OCI-M1 (cell line): ENCODE measurements around the gene RDH16.
"Not testable (repeated sequence)": the region's sequence is repeated elsewhere in the genome, so short reads cannot be mapped to it uniquely, and the experiment has no call there.

Experiments used
- DNase-seq: peaks from one replicate; lab custom pipeline; 2025; lab: John Stamatoyannopoulos, UW

Gene RDH16

DNA sequence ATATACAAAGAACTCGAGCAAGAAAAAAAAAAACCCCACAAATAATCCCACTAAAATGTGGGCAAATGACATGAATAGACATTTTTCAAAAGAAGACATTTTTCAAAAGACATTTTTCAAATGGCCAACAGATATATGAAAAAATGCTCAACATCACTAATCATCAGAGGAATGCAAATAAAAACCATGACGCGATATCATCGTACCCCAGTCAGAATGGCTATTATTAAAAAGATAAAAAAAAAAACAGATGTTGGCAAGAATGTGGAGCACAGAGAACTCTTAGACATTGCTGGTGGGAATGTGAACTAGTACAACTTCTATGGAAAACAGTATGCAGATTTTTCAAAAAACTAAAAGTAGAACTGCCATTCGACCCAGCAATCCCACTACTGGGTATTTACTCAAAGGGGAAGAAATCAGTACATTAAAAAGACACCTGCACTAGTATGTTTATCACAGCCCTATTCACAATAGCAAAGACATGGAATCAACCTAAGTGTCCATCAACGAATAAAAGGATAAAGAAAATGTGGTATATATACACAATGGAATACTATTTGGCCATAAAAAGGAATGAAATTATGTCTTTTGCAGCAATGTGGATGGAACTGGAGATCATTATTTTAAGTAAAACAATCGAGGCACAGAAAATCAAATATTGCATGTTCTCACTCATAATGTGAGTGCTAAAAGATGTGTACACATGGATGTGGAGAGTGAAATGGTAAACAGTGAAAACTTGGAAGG is 32.6 kb upstream of the RDH16 start:
- no peak for DNase-seq

DNA sequence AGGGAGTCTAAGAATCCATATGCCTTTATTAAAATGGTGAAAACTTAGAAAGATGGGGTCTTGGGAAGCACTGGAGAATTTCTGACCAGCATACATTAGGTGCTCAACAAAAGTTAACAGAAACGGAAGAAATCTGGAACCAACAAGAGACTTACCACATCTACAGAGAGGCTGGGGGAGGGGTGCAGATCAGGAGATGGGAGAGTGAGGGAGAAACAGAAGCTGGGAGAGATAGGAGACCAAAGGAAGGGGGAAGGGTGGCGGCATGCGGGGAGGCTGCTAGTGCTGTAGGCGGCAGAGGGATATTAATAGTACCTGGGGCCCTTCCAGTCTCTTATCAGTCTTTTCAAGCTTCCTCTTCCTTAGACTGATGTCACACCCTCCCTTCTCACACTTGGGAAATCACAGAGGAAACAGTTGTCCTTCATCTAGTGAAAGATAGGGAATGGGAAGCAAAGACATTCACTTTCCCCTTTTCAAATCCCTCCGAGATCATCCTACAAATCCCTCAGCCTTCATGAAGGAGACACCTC is 30.9 kb upstream of the RDH16 start:
- DNase-seq = peak; percentile 98

DNA sequence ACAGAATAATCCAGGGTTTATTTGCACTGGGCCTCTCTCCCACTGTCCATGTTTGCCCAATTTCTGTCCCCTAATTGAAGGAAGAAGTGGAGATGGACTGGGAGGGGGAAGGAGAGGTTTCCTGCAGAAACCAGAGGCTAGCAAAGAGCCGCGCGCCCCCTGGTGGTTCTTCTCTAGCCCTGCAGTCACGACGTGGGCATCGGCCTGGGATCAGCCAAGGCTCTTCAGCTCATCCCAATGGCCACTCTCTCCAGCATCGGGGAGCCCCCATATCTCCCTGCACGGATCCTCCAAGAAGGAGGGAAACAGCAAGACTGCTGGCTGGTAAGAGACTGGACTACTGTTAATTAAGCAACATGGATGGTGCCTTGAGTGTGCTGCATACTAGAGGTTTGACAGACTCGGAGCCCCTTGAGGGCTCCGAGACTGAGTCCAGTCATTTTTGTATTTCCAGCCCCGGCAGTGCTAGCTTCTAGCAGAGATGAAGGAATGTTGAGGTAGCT is 30.2 kb upstream of the RDH16 start:
- DNase-seq = peak; percentile 89

DNA sequence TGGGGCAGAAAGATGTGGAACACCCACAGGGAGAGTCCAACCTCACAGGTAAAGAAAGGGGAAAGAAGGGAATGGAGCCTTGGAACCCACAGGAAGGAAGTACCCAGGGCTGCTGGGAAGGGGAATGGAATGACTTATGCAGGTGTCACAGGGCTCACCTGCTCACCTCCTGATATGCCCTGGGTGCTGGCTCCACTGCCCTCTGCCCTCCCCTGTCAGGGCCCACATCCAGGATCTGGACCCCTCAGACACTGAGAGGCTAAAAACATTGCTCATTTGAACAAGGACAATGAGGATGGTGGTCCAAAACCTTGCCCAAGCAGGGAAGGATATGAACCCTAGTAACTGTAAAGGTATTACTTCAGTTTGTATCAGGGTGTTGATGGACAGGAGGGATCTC is 29.6 kb upstream of the RDH16 start:
- no peak for DNase-seq

DNA sequence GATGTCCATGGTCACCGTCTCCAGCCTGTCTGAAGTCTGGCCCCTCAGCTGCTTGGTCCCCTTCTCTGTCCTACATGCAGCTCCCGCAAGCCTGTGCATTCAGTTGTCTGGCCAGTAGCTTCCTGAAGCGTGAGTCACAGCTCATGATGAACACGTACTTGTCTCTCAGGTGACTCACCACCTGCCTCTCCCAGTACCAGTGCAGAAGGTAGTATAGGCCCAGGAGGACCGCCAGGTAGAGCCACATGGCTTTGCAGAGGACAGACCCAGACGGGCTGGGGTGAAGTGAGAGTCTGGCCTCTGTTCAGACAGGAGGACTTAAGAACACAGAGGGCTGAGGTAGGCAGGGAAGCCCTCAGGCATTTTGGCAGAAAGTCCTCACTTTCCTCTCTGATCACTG is 28.3 kb upstream of the RDH16 start:
- DNase-seq = not testable (repeated sequence)

DNA sequence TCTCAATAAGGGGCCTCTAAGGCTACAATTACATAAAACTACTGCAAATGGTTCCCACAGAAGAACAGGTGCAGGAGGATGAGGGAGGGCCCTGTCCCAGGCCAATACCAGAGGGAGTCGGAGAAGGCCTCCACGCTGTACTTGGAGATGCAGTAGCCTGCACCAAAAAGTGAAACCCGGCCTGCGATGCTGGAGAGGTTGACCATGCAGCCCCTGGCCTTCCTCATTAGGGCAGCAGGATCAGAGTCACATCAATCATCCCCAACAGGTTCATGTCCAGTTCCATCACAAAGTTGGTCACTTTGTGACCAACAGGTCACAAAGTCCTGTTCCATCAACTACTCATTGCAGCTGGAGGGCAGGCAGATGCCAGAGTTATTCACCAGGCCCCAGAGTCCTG is 26.0 kb upstream of the RDH16 start:
- DNase-seq = no peak

DNA sequence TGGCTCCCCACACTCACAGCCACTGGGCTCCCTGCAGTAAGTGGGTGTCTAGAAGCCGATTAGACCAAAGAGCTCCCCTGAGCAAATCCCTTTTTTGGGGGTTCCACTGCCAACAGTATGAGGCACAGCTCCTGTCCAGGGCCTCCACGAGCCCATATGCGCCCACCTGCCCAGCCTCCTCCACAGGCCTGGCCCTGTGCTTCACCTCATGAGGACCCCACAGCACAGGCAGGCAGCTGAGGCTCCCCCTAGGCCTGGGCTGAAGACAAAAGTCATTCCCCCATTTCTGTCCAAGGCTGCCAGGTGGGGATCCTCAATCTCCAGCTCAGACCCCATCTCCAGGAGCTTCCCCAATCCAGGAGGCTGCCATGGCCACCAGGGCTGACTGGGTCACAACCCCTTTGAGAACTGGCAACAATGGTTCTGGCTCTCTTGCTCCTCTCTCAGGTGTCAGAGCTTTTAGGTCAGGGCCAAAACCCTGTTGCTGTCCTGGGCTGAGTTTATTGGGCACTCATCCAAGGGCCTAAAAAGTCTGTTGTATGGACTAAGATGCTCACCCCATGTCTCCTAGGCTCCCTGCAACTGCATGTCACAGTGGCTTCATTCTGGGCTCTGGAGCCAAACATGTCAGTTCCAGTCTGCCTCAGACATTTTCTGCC is 25.3 kb upstream of the RDH16 start:
- DNase-seq = not testable (repeated sequence)

DNA sequence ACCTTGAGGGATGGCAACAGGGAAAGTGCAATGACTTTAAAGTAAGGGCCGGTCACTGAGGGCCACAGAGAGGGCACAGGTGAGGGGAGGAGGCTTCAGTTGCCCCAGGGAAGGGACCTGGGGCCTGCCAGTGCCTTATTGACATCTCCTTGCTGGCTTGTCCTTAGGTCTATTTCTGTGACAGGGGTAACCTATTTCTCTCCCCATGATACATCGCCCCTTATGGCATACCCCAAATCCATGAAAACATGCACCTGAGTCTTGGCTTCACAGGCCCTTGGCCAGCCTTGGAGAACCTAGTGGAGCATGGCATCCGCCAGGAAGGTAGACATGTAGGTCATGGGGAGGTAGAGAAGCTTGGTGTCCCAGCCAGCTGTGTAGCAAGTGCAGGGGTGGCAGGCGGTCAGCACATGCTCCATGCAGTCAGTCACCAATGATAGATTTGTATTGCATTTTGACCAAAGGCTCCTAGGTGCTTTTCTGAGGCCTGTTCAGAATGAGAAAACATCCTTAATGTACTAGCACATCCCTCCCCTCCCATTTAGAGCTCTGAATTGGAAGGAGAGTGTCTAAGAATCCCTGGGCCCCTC is 23.6 kb upstream of the RDH16 start:
- DNase-seq = no peak

DNA sequence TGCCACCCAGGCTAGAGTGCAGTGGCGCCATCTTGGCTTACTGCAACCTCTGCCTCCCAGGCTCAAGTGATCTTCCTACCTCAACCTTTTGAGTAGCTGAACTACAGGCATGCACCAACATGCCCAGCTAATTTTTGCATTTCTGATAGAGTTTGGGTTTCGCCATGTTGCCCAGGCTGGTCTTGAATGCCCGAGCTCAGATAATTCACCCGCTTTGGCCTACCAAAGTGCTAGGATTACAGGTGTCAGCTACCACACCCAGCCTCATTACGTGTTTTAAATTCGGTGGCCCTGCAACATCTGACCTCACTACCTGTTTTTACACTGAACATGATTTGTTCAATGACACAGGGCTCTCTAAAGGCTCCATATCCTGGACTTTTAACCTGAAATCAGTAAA is 22.9 kb upstream of the RDH16 start:
- DNase-seq = no peak

DNA sequence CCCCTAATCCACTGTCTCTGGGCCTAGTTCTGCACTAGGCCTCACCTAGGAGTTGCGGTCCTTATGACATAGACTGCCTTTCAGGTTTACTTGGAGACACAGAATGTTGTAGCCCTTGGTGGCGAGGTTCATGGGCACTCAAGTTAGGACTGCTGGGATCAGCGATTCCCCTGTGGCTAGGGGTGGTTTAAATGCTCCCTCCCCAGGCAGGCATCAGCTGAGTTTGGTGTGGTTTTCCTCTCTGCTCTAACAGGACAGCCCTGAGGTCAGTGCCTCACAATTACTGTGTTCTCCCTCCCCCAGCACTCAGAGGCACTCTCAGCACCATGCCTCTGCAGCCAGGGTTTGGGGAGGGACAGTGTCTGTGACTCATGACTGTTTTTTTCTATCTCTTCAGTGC is 22.2 kb upstream of the RDH16 start:
- DNase-seq = no peak

DNA sequence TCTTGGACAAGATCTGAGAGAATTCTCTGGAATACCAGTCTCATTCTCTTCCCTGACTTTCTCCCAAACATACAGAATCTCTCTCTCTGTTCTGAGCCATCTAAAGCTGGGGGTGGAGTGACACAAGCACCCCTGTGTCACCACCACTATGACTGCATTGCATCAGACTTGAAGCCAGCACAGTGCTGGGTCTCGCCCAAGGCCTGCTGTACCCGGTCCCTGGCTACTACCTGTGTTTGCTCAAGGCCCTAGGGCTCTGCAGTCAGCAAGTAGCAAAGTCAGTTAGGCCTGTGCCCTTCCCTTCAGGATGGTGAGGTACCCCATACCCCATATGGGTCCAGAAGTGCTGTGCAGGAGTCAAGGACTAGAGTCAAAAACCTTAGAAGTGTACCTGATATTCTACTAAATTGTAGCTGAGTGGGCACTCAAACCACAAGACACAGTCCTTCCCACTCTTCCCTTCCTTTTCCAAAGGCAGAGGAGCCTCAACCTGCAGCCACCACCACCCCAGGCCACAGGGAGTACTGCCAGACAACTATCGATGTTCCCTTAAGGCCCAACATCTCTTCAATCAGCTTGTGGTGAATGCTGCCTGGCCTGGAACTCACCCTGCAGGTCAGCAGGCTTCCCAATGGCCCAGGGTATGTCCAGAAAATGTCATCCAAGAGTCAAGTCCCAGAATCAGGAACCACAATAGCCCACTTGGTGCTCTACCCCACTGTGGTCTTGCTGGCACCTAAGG is 21.2 kb upstream of the RDH16 start:
- DNase-seq = no peak

DNA sequence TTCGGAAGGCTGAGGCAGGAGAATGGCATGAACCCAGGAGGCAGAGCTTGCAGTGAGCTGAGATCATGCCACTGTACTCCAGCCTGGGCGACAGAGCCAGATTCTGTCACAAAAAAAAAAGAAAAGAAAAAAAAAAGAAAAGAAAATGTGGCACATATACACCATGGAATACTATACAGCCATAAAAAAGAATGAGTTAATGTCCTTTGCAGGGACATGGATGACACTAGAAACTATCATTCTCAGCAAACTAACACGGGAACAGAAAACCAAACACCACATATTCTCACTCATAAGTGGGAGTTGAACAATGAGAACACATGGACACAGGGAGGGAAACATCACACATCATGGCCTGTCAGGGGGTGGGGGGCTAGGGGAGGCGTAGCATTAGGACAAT is 20.0 kb upstream of the RDH16 start:
- not testable (repeated sequence) for DNase-seq

DNA sequence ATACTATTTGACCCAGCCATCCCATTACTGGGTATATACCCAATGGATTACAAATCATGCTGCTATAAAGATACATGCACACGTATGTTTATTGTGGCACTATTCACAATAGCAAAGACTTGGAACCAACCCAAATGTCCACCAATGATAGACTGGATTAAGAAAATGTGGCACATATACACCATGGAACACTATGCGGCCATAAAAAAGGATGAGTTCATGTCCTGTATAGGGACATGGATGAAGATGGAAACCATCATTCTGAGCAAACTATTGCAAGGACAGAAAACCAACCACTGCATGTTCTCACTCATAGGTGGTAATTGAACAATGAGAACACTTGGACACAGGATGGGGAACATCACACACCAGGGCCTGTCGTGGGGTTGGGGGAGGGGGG is 16.8 kb upstream of the RDH16 start:
- not testable (repeated sequence) for DNase-seq

DNA sequence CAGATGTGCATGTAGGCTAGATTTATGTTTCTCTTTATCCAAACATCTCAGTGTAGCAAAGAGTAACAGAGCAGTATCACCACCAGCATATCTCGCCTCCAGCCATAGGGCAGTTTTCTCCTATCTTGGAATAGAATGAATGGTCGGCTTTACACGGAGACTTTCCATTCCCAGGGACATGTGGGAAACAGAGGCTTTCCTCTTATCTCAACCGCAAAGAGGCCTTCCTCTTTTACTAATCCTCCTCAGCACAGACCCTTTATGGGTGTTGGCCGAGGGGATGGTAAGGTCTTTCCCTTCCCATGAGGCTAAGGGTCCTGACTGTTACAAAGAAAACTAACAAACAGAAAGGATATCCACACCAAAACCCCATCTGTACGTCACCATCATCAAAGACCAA is 11.5 kb upstream of the RDH16 start:
- DNase-seq = peak; percentile 88

DNA sequence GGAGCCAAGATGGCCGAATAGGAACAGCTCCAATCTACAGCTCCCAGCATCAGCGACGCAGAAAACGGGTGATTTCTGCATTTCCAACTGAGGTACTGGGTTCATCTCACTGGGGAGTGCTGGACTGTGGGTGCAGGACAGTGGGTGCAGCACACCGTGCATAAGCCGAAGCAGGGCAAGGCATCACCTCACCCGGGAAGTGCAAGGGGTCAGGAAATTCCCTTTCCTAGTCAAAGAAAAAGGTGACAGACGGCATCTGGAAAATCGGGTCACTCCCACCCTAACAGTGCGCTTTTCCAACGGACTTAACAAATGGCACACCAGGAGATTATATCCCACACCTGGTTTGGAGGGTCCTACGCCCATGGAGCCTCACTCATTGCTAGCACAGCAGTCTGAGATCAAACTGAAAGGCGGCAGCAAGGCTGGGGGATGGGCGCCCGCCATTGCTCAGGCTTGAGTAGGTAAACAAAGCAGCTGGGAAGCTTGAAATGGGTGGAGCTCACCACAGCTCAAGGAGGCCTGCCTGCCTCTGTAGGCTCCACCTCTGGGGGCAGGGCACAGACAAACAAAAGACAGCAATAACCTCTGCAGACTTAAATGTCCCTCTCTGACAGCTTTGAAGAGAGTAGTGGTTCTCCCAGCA is 8.7 kb upstream of the RDH16 start:
- DNase-seq = not testable (repeated sequence)

DNA sequence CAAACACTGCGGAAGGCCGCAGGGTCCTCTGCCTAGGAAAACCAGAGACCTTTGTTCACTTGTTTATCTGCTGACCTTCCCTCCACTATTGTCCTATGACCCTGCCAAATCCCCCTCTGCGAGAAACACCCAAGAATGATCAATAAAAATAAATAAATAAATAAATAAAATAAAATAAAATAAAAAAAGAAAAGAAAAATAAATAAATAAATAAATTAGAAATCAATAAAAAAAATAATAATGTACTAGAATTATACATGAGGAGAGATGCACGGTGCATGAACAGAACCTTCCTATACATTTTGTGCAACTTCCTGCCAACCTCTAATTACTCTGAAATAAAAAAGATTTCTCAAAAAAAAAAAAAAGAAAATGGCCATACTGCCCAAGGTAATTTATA is 7.7 kb upstream of the RDH16 start:
- not testable (repeated sequence) for DNase-seq

DNA sequence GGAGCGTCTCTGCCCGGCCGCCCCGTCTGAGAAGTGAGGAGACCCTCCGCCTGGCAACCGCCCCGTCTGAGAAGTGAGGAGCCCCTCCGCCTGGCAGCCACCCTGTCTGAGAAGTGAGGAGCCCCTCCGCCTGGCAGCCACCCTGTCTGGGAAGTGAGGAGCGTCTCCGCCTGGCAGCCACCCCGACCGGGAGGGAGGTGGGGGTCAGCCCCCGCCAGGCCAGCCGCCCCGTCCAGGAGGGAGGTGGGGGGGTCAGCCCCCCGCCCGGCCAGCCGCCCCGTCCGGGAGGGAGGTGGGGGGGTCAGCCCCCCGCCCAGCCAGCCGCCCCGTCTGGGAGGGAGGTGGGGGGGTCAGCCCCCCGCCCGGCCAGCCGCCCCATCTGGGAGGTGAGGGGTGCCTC is 6.1 kb upstream of the RDH16 start:
- not testable (repeated sequence) for DNase-seq

DNA sequence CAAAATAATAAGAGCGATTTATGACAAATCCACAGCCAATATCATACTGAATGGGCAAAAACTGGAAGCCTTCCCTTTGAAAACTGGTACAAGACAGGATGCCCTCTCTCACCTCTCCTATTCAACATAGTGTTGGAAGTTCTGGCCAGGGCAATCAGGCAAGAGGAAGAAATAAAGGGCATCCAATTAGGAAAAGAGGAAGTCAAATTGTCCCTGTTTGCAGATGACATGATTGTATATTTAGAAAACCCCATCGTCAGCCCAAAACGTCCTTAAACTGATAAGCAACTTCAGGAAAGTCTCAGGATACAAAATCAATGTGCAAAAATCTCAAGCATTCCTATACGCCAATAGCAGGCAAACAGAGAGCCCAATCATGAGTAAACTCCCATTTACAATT is 4.8 kb upstream of the RDH16 start:
- DNase-seq = not testable (repeated sequence)

DNA sequence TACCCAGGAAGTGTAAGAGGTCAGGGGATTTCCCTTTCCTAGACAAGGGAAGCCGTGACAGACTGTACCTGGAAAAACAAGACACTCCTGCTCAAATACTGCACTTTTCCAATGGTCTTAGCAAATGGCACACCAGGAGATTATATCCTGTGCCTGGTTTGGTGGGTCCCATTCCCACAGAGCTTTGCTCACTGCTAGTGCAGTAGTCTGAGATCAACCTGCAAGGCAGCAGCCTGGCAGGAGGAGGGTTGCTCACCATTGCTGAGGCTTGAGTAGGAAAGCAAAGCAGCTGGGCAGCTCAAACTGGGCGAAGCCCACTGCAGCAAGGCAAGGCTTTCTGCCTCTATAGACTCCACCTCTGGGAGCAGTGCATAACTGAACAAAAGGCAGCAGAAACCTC is 1.0 kb upstream of the RDH16 start:
- no peak for DNase-seq

DNA sequence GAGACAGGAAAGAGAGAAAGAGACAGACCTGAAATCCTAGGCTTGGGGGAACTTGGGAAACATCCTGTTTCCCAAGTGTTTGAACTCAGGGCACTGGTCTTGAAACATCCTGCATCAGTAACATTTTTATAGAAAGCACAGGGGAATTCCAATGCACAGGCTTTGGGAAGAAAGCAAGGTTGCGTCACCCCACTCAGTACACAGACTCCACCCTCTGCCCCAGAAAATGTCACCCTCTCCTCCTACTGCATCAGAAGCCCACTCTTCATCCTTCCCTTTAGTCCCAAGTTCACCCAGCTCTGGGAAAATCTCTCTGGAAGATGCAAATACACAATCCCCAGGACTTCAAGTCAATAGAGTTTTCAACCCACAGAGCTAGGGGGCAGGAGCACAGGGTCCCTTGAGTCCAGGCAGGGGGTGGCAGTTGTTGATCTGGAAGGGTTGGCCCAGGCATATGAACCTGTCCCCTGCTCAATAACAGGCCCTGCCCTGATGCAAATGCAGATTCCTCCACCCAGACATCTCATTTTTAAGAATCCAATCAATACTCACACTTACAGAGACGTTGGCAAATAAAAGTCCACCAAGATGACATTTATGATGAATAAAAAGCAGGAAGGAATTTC is 1.7 kb downstream of the RDH16 start:
- no peak for DNase-seq

DNA sequence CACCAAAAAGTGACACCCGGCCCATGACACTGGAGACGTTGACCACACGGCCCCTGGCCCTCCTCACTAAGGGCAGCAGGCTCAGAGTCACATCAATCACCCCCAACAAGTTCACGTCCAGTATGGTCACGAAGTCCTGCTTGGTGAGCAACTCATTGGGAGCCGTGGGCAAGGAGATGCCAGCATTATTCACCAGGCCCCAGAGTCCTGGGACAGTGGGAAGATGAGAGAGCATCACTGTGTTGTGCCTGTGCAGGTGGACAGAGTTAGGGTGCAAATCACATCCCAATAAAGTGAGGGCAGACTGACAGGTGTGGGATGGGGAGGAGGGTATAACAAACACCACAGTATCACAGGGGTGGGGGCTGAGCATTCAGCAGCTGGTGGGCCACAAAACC is 2.5 kb downstream of the RDH16 start:
- DNase-seq = no peak
